OCI-LY3 (cell line): Measurements from ENCODE around the gene SLC19A1.

Experiments used
- EZH2phosphoT487 ChIP-seq: fragments of 200-600 bp; shearing (Covaris generic); IDR thresholded peaks from 2 replicates; pipeline ENCODE4 v1.6.1; 2018; ENCODE audit warnings: antibody characterized with exemption, mixed run types, low read depth
- TF ChIP-seq, protein P1 (sequence below): fragments of 200-600, 300-600 bp; sonication (generic); IDR thresholded peaks from 2 replicates; pipeline ENCODE4 v1.5.1; 2014; ENCODE audit warnings: antibody characterized with exemption, low read length, low read depth

DNA sequence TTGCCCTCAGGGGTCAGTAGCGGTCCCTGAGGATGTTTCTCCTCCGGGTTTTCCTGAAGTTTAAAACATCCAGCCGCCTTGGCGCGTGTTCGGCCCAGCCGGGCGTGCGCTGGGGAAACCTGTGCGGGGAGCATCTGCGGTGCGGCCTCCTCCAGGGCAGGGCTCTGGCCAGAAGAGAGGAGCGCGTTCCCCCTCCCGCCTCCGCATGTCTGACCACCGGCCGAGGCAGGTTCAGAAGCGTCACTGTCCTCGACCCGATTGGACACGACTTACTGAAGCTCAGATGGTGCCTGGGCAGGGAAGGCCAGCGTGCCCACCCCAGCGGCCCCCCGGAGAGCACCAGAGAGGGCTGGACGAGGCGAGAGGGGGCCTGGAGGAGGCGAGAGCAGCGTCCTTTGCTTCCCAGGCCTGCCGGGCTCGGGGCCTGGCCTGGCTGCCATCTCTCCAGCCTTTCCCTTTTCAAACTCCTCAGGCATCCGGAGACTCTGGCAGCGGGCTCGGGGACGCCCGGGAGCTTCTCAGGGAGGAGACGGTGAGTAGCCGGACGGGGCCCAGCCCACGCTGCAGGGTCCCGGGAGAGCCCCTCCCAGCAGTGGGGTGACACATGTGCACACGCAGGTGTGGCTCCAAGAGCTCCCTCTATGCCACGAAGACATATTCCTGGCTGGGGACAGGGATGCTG lies 67.1 kb downstream of the SLC19A1 start:
- no peak for TF ChIP-seq EZH2phosphoT487
- TF ChIP-seq, protein P1, sequence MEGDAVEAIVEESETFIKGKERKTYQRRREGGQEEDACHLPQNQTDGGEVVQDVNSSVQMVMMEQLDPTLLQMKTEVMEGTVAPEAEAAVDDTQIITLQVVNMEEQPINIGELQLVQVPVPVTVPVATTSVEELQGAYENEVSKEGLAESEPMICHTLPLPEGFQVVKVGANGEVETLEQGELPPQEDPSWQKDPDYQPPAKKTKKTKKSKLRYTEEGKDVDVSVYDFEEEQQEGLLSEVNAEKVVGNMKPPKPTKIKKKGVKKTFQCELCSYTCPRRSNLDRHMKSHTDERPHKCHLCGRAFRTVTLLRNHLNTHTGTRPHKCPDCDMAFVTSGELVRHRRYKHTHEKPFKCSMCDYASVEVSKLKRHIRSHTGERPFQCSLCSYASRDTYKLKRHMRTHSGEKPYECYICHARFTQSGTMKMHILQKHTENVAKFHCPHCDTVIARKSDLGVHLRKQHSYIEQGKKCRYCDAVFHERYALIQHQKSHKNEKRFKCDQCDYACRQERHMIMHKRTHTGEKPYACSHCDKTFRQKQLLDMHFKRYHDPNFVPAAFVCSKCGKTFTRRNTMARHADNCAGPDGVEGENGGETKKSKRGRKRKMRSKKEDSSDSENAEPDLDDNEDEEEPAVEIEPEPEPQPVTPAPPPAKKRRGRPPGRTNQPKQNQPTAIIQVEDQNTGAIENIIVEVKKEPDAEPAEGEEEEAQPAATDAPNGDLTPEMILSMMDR, result no peak
